Left colon (tissue), 2 donors: ENCODE measurements around the gene DACH2. TPM values are rescaled to one million over a fixed set of nuclear protein-coding genes. Genes with fewer than 3 reads are reported as not detected.

Source experiments
- ATAC-seq: fragments of 200-7000 bp; cut with Tn5 transposase; one replicate; pipeline ENCODE4 v1.9.1; 2020; ENCODE audit warnings: mild to moderate bottlenecking, moderate library complexity
- DNase-seq, 2 donors: peaks; one replicate each; pipeline ENCODE4 v3.0.0-alpha.2; 2020
- intact Hi-C, 2 donors: fragments of 100-400 bp; cut with DNase I in 1 of 2; cut with micrococcal nuclease in 1 of 2; formaldehyde crosslinking; loops; one replicate each; pipeline versions ENCODE4 v1.11.2 to v1.14.0; 2022; cut with DNase I, micrococcal nuclease
- total RNA-seq, 2 donors: library from RNA; stranded (reverse); fragmentation: NEBNext Ultra II Directional; extraction: Animal tissue kit (Norgen Biotek cat#: 25700); gene quantifications; one replicate each; pipeline ENCODE4 v1.2.1, GENCODE V29; 2021
- donor health status: DM: no; HTN: no; CAD: no.
- donor health status: DM: yes; HTN: yes; CAD: no.

Gene DACH2
- total RNA-seq, 2 donors from 2014 or later: not detected

GRCh38 chrX:86696951-86697350 lies 548.7 kb downstream of the DACH2 start:
- no peak for DNase-seq

GRCh38 chrX:86711531-86712180 lies 563.4 kb downstream of the DACH2 start:
- intact Hi-C loops: no loop called here

More at GRCh38 chrX:86696951-86697350, 548.7 kb downstream of the DACH2 start:
- ATAC-seq: no peak
- intact Hi-C loops: no loop called here

GRCh38 chrX:86714441-86714840 lies 566.2 kb downstream of the DACH2 start:
- intact Hi-C loops: no loop called here
- no peak for ATAC-seq
- DNase-seq: no peak

More at GRCh38 chrX:86711531-86712180, 563.4 kb downstream of the DACH2 start:
- no peak for ATAC-seq
- DNase-seq: no peak

GRCh38 chrX:86724277-86724676 lies 576.0 kb downstream of the DACH2 start:
- DNase-seq (no peak), ATAC-seq (no peak)
- intact Hi-C loops: no loop called here

- intact Hi-C loops: no loop called here
- DNase-seq (no peak), ATAC-seq (no peak)
Observed at GRCh38 chrX:86747091-86747490, 598.8 kb downstream of the DACH2 start.

GRCh38 chrX:86805241-86805640 lies 657.0 kb downstream of the DACH2 start:
- ATAC-seq (no peak), DNase-seq (no peak)
- intact Hi-C loops: no loop called here

GRCh38 chrX:86806786-86807185 lies 658.5 kb downstream of the DACH2 start:
- intact Hi-C loops: no loop called here
- ATAC-seq (no peak), DNase-seq (no peak)

GRCh38 chrX:86809651-86810050 lies 661.4 kb downstream of the DACH2 start:
- intact Hi-C loops: no loop called here
- DNase-seq (no peak), ATAC-seq (no peak)

GRCh38 chrX:86829786-86830185 lies 681.5 kb downstream of the DACH2 start:
- no peak for DNase-seq
- no peak for ATAC-seq
- intact Hi-C loops: no loop called here

- intact Hi-C loops: no loop called here
- no peak for ATAC-seq
- no peak for DNase-seq
Observed at GRCh38 chrX:86830685-86831084, 682.4 kb downstream of the DACH2 start.

- intact Hi-C loops: no loop called here
- no peak for DNase-seq
Observed at GRCh38 chrX:86845101-86845500, 696.9 kb downstream of the DACH2 start.

More at GRCh38 chrX:86845101-86845500, 696.9 kb downstream of the DACH2 start:
- no peak for ATAC-seq

Other genes starting within 250 kb of the DACH2 start
- 10 to 100 TPM; 16.3 to 16.8 TPM for gene CHM, start 100.9 kb upstream of the DACH2 start, total RNA-seq